ENCODE measurements around the gene PPP2R5E.

DNA sequence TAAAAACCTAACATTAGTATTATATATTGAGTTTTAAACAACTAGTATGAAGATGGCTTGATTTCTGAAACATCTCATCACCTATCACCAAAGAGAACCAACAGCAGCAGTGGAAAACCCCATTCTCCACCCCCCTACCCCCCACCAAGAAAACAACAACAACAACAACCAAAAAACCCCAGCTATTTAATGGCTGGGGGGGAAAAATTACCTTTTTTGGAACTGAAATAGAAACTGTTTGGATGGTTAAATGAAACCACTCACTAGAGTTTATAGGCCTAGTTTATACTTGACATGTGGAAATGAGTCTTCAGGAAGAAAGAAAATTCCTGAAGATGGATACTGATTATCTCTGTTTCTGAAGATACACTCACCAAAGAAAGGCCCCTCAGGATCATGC is 30.3 kb downstream of the PPP2R5E start:
- TF ChIP-seq, protein P1, sequence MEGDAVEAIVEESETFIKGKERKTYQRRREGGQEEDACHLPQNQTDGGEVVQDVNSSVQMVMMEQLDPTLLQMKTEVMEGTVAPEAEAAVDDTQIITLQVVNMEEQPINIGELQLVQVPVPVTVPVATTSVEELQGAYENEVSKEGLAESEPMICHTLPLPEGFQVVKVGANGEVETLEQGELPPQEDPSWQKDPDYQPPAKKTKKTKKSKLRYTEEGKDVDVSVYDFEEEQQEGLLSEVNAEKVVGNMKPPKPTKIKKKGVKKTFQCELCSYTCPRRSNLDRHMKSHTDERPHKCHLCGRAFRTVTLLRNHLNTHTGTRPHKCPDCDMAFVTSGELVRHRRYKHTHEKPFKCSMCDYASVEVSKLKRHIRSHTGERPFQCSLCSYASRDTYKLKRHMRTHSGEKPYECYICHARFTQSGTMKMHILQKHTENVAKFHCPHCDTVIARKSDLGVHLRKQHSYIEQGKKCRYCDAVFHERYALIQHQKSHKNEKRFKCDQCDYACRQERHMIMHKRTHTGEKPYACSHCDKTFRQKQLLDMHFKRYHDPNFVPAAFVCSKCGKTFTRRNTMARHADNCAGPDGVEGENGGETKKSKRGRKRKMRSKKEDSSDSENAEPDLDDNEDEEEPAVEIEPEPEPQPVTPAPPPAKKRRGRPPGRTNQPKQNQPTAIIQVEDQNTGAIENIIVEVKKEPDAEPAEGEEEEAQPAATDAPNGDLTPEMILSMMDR (IDR thresholded peaks at IDR 0.05; ENCODE audit: control extremely low read depth in 1 of 3, insufficient read depth in 1 of 3, low read depth in 1 of 3, low read length in 3 of 3), result no peak
- TF ChIP-seq TCF12 (IDR thresholded peaks at IDR 0.05; ENCODE audit: low read depth, low read length) (no peak), EZH2 (IDR thresholded peaks at IDR 0.05; ENCODE audit: low read depth, low read length, severe bottlenecking) (no peak), EGR1 (IDR thresholded peaks at IDR 0.05; ENCODE audit: borderline replicate concordance, low read depth, low read length) (no peak), MAFK (IDR thresholded peaks at IDR 0.05; ENCODE audit: low read depth, low read length) (no peak), RAD21 (IDR thresholded peaks at IDR 0.05 in 1 of 2, conservative IDR thresholded peaks at IDR 0.05 in 1 of 2; ENCODE audit: low read depth in 2 of 2, low read length in 2 of 2) (no peak), GABPA (IDR thresholded peaks at IDR 0.05; ENCODE audit: borderline replicate concordance, insufficient read depth, low read length) (no peak)
- TF ChIP-seq, protein P2, sequence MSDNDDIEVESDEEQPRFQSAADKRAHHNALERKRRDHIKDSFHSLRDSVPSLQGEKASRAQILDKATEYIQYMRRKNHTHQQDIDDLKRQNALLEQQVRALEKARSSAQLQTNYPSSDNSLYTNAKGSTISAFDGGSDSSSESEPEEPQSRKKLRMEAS (IDR thresholded peaks at IDR 0.05), result no peak

Data from H1 (cell line).